ENCODE data around the gene OTX1. TPM values are rescaled to one million over a fixed set of nuclear protein-coding genes. Genes with fewer than 3 reads are reported as not detected.

OTX1 gene
- total RNA-seq, 1 experiment from 2014 or later = 8.3 TPM

- H3K36me3 Mint-ChIP-seq (ENCODE audit: insufficient read depth, unreplicated experiment) = no peaks in the 10 kb centered on the region
- H3K4me3 Mint-ChIP-seq (ENCODE audit: low read depth, unreplicated experiment) = no peak overlapping the region
- no peak for TF ChIP-seq CTCF (IDR thresholded peaks at IDR 0.05; ENCODE audit: unreplicated experiment)
- no peaks in the 10 kb centered on the region for H3K4me1 Mint-ChIP-seq (ENCODE audit: low read depth, unreplicated experiment)
- no peak for DNase-seq
- H3K27ac Mint-ChIP-seq (ENCODE audit: unreplicated experiment) = no peak overlapping the region
- no peaks in the 10 kb centered on the region for H3K9me3 Mint-ChIP-seq (ENCODE audit: low read depth, unreplicated experiment)
- CTCF ChIA-PET = interaction anchor here (0.6 to 0.7 kb wide), 2 partner anchors 120 to 1116 kb away, joined by 3 read pairs; no protein-coding TSS in a partner anchor
- intact Hi-C loops (cut with micrococcal nuclease; ENCODE audit: unreplicated experiment) = no loop called here
- BruUV-seq (replicated peaks) = no TSS peak
- no peaks in the 10 kb centered on the region for H3K27me3 Mint-ChIP-seq (ENCODE audit: unreplicated experiment)
Measured at GRCh38 chr2:63029058-63029457, 21.6 kb upstream of the OTX1 start.

GRCh38 chr2:63034526-63034925 lies 16.1 kb upstream of the OTX1 start:
- Mint-ChIP-seq H3K9me3 (ENCODE audit: low read depth, unreplicated experiment) (no peaks in the 10 kb centered on the region), H3K4me3 (ENCODE audit: low read depth, unreplicated experiment) (no peak overlapping the region), H3K27me3 (ENCODE audit: unreplicated experiment) (no peaks in the 10 kb centered on the region), H3K36me3 (ENCODE audit: insufficient read depth, unreplicated experiment) (no peaks in the 10 kb centered on the region), H3K27ac (ENCODE audit: unreplicated experiment) (no peak overlapping the region), H3K4me1 (ENCODE audit: low read depth, unreplicated experiment) (peaks cover 8% of the 10 kb centered on the region)
- intact Hi-C loops (cut with micrococcal nuclease; ENCODE audit: unreplicated experiment) = no loop called here
- DNase-seq = no peak
- BruUV-seq (replicated peaks) = no TSS peak
- CTCF ChIA-PET = interaction anchor here (0.7 kb wide), 1 partner anchor 14 kb away, joined by 6 read pairs; no protein-coding TSS in a partner anchor
- TF ChIP-seq CTCF (IDR thresholded peaks at IDR 0.05; ENCODE audit: unreplicated experiment) = no peak

- Mint-ChIP-seq H3K36me3 (ENCODE audit: insufficient read depth, unreplicated experiment) (no peaks in the 10 kb centered on the region), H3K27me3 (ENCODE audit: unreplicated experiment) (no peaks in the 10 kb centered on the region), H3K4me1 (ENCODE audit: low read depth, unreplicated experiment) (peaks cover 8% of the 10 kb centered on the region), H3K9me3 (ENCODE audit: low read depth, unreplicated experiment) (no peaks in the 10 kb centered on the region), H3K4me3 (ENCODE audit: low read depth, unreplicated experiment) (no peak overlapping the region), H3K27ac (ENCODE audit: unreplicated experiment) (no peak overlapping the region)
- intact Hi-C loops (cut with micrococcal nuclease; ENCODE audit: unreplicated experiment) = no loop called here
- DNase-seq = no peak
- CTCF ChIA-PET = no interaction called here
- TF ChIP-seq CTCF (IDR thresholded peaks at IDR 0.05; ENCODE audit: unreplicated experiment) = no peak
- no TSS peak for BruUV-seq (replicated peaks)
Measured at GRCh38 chr2:63035169-63035568, 15.5 kb upstream of the OTX1 start.

- H3K27ac Mint-ChIP-seq (ENCODE audit: unreplicated experiment) = no peak overlapping the region
- BruUV-seq (replicated peaks) = no TSS peak
- intact Hi-C loops (cut with micrococcal nuclease; ENCODE audit: unreplicated experiment) = no loop called here
- peaks cover 8% of the 10 kb centered on the region for H3K4me1 Mint-ChIP-seq (ENCODE audit: low read depth, unreplicated experiment)
- no peaks in the 10 kb centered on the region for H3K36me3 Mint-ChIP-seq (ENCODE audit: insufficient read depth, unreplicated experiment)
- no peaks in the 10 kb centered on the region for H3K9me3 Mint-ChIP-seq (ENCODE audit: low read depth, unreplicated experiment)
- TF ChIP-seq CTCF (IDR thresholded peaks at IDR 0.05; ENCODE audit: unreplicated experiment) = no peak
- CTCF ChIA-PET = no interaction called here
- no peaks in the 10 kb centered on the region for H3K27me3 Mint-ChIP-seq (ENCODE audit: unreplicated experiment)
- H3K4me3 Mint-ChIP-seq (ENCODE audit: low read depth, unreplicated experiment) = no peak overlapping the region
- no peak for DNase-seq
Measured at GRCh38 chr2:63035660-63036059, 15.0 kb upstream of the OTX1 start.
